HepG2 (cell line): ENCODE measurements around the gene HDDC2. TPM values are rescaled to one million over a fixed set of nuclear protein-coding genes. Genes with fewer than 3 reads are reported as not detected.
A peak's percentile ranks its signal among the peaks of the same experiment; 100 is the strongest.

Experiments used
- ATAC-seq: fragments of 200-7000 bp; cut with Tn5 transposase; 3 replicates; pipeline ENCODE4 v1.9.1; 2020; ENCODE audit warnings: mild to moderate bottlenecking, moderate library complexity
- BruUV-seq: library from RNA; stranded (reverse); fragments of 400-500 nt; replicated peaks from 2 replicates; lab custom pipeline; 2021; lab: Mats Ljungman, UMichigan
- CTCF ChIA-PET: fragments of 300-600 bp; formaldehyde crosslinking; extraction: SDS; loops from one replicate; lab custom pipeline; 2021; ENCODE audit warnings: low total read pairs, inconsistent platforms, low intra/inter-chr PET ratio; lab: Yijun Ruan, JAX
- POLR2A ChIA-PET: fragments of 350-600 bp; sonication (Branson Sonifier 250); formaldehyde crosslinking; loops from one replicate; lab custom pipeline; 2020; ENCODE audit warnings: antibody characterized with exemption, inconsistent platforms; lab: Yijun Ruan, JAX
- DNase-seq: peaks from one replicate; pipeline ENCODE4 v3.0.0-alpha.2; 2015; ENCODE audit warnings: low spot score
- FAIRE-seq: peaks from 3 replicates; lab custom pipeline; 2011; peaks lifted over from hg19 to GRCh38; lab: Jason Lieb, UNC
- H2AFZ ChIP-seq: one replicate; pipeline ENCODE4 v1.6.1; 2011; ENCODE audit warnings: low read length, inconsistent platforms
- H3K27ac ChIP-seq: fragments of 300-600 bp; 3 replicates; pipeline ENCODE4 v1.8.0; 2011; ENCODE audit warnings: mixed run types, mild to moderate bottlenecking, mixed read lengths, low read length, inconsistent platforms; ENCODE audit not compliant: insufficient read depth; ENCODE audit errors: extremely low read length
- H3K27me3 ChIP-seq, 2 experiments: fragments of 200-600 bp in 1 of 2; 2 replicates in 1 of 2; 3 replicates in 1 of 2; pipeline versions ENCODE4 v1.6.0 to v1.8.0; 2011; ENCODE audit warnings: low read length in 2 of 2, mild to moderate bottlenecking in 2 of 2, moderate library complexity in 2 of 2, inconsistent platforms in 1 of 2; ENCODE audit not compliant: insufficient read depth in 2 of 2, control insufficient read depth in 1 of 2
- H3K36me3 ChIP-seq, 2 experiments: fragments of 200-600 bp in 1 of 2; replicated peaks in 1 of 2; 2 replicates in 1 of 2; 3 replicates in 1 of 2; pipeline versions ENCODE4 v1.5.1 to v1.8.0; 2011; ENCODE audit warnings: low read length in 2 of 2, inconsistent platforms in 1 of 2; ENCODE audit not compliant: insufficient read depth in 2 of 2, control insufficient read depth in 1 of 2
- H3K4me1 ChIP-seq: 2 replicates; pipeline ENCODE4 v1.5.1; 2012; ENCODE audit warnings: low read length, inconsistent platforms; ENCODE audit not compliant: insufficient read depth
- H3K4me2 ChIP-seq: 2 replicates; pipeline ENCODE4 v1.6.0; 2011; ENCODE audit warnings: low read depth, low read length, inconsistent platforms
- H3K4me3 ChIP-seq, 3 experiments: fragments of 200-600 bp in 1 of 3; sonication (generic), shearing (Covaris generic) in 1 of 3; replicated peaks in 1 of 3; 2 replicates each; pipeline ENCODE4 v1.5.1; 2011 to 2016; ENCODE audit warnings: low read length in 3 of 3, inconsistent platforms in 2 of 3, low read depth in 2 of 3, mild to moderate bottlenecking in 2 of 3, control low read depth in 1 of 3, mixed read lengths in 1 of 3; ENCODE audit not compliant: insufficient read depth in 1 of 3
- H3K79me2 ChIP-seq: one replicate; pipeline ENCODE4 v1.6.1; 2011; ENCODE audit warnings: low read length, inconsistent platforms; ENCODE audit not compliant: insufficient read depth
- H3K9ac ChIP-seq: 2 replicates; pipeline ENCODE4 v1.6.0; 2011; ENCODE audit warnings: mild to moderate bottlenecking, low read depth, low read length, inconsistent platforms; ENCODE audit not compliant: insufficient read depth
- H3K9me3 ChIP-seq: 2 replicates; pipeline ENCODE4 v1.5.1; 2012; ENCODE audit warnings: mild to moderate bottlenecking, low read length
- H4K20me1 ChIP-seq: 2 replicates; pipeline ENCODE4 v1.6.0; 2011; ENCODE audit warnings: inconsistent platforms, mild to moderate bottlenecking, low read length, moderate library complexity; ENCODE audit not compliant: insufficient read depth
- CHCHD3 ChIP-seq: sonication (generic); formaldehyde crosslinking; IDR thresholded peaks from 2 replicates; pipeline ENCODE4 v1.8.0; 2022; ENCODE audit warnings: mild to moderate bottlenecking, missing genetic modification reagents, moderate library complexity
- FOXO1 ChIP-seq: sonication (generic); formaldehyde crosslinking; IDR thresholded peaks from 2 replicates; pipeline ENCODE4 v1.4.0; 2020; ENCODE audit warnings: missing genetic modification reagents
- KDM5B ChIP-seq: sonication (generic); formaldehyde crosslinking; IDR thresholded peaks from 2 replicates; pipeline ENCODE4 v1.4.0; 2020; ENCODE audit warnings: missing genetic modification reagents, mild to moderate bottlenecking, borderline replicate concordance
- MAFF ChIP-seq: IDR thresholded peaks from 2 replicates; pipeline ENCODE4 v1.6.1; 2011; ENCODE audit warnings: low read depth, low read length, improper control_type of control experiment
- MAFK ChIP-seq, 2 experiments: IDR thresholded peaks in 1 of 2; conservative IDR thresholded peaks in 1 of 2; 2 replicates each; pipeline ENCODE4 v1.6.1; 2011; ENCODE audit warnings: improper control_type of control experiment in 2 of 2, low read length in 2 of 2
- WGBS: methylation state at CpG from one replicate; pipeline ENCODE4 v1.1.6; 2017; ENCODE audit warnings: low lambda C conversion rate; 5-methylcytosine and 5-hydroxymethylcytosine counted together
- in situ Hi-C: cut with HindIII; loops from 2 replicates; pipeline ENCODE4 v1.10.0; 2017; ENCODE audit warnings: low pct_unique_long_range_greater_than_20kb; ENCODE audit not compliant: extremely low pct_ligation_motif_present
- intact Hi-C: fragments of 100-400 bp; cut with micrococcal nuclease; formaldehyde crosslinking; loops from one replicate; pipeline ENCODE4 v1.10.0; 2022; ENCODE audit not compliant: unreplicated experiment
- polyA plus RNA-seq, 8 experiments: library from polyadenylated mRNA; depleted of rRNA in 3 of 8; stranded (reverse) in 7 of 8; unstranded in 1 of 8; fragments of >200 nt; fragmentation: Illumina TruSeq in 4 of 8; extraction: Trizol in 4 of 8; gene quantifications; 2 replicates each; pipeline versions ENCODE4 v1.2.1 to v1.2.3, GENCODE V29; 2011 to 2016; ENCODE audit warnings: low read depth in 4 of 8, missing spikeins in 1 of 8, mixed read lengths in 1 of 8; ENCODE audit not compliant: insufficient read depth in 1 of 8
- total RNA-seq, 5 experiments: library from RNA; depleted of rRNA; stranded (reverse); fragments of >200 nt; fragmentation: Illumina TruSeq; extraction: Trizol; gene quantifications; 2 replicates each; pipeline ENCODE4 v1.2.3, GENCODE V29; 2016; ENCODE audit warnings: low read depth in 1 of 5

Gene HDDC2
- total and polyA plus RNA-seq, 2 of the 13 experiments (the other 11 are each of a cell fraction or from before 2014, with no cell fraction given): 76.7 to 78.7 TPM

- intact Hi-C loops: no loop called here
- WGBS: 31% methylated on average over 1 of the region's 1 CpG
Observed at GRCh38 chr6:125332664-125333063, 30.9 kb upstream of the HDDC2 start.

GRCh38 chr6:125325586-125325985, 23.8 kb upstream of the HDDC2 start:
- Histone ChIP-seq H4K20me1 (no peaks in the 10 kb centered on the region), H3K27ac (no peak overlapping the region), H3K27me3 (no peaks in the 10 kb centered on the region), H3K4me1 (no peaks in the 10 kb centered on the region), H3K36me3 (no peaks in the 10 kb centered on the region), H2AFZ (no peak overlapping the region), H3K4me3 (no peak overlapping the region), H3K79me2 (no peaks in the 10 kb centered on the region), H3K9me3 (no peaks in the 10 kb centered on the region), H3K4me2 (no peak overlapping the region), H3K9ac (no peak overlapping the region)
- 35% methylated on average over 2 of the region's 2 CpGs for WGBS
- in situ Hi-C loops: no loop called here
- ATAC-seq: no peak
- TF ChIP-seq MAFF (0 out of 2 replicates have a peak, but pooled peaks have one; percentile 28), MAFK (conservative IDR thresholded peaks at IDR 0.05 in 1 of 2, IDR thresholded peaks at IDR 0.05 in 1 of 2; ENCODE audit: low read length in 2 of 2) (peak in 1 of 2 experiments; percentile 58; a peak in 1 of 4 replicates), KDM5B (CRISPR knock-in tag) (no peak), CHCHD3 (CRISPR knock-in tag) (no peak)
- CTCF ChIA-PET: no interaction called here
- intact Hi-C loops: no loop called here
- POLR2A ChIA-PET: no interaction called here
- no TSS peak for BruUV-seq
- no peak for FAIRE-seq
- DNase-seq: no peak

More at GRCh38 chr6:125332664-125333063, 30.9 kb upstream of the HDDC2 start:
- no peak overlapping the region for H2AFZ ChIP-seq
- H3K4me2 ChIP-seq: no peak overlapping the region
- no peak overlapping the region for H3K27ac ChIP-seq
- no peaks in the 10 kb centered on the region for H3K9me3 ChIP-seq
- peaks cover 0 to 4% of the 10 kb centered on the region in 2 experiments; a peak in 1 of 5 replicates for H3K27me3 ChIP-seq
- in situ Hi-C loops: no loop called here
- no peaks in the 10 kb centered on the region for H4K20me1 ChIP-seq
- no peaks in the 10 kb centered on the region for H3K79me2 ChIP-seq
- CTCF ChIA-PET: no interaction called here
- no peaks in the 10 kb centered on the region for H3K4me1 ChIP-seq
- no peak overlapping the region for H3K9ac ChIP-seq
- H3K36me3 ChIP-seq: no peaks in the 10 kb centered on the region
- FAIRE-seq (no peak), ATAC-seq (no peak), DNase-seq (no peak)
- no TSS peak for BruUV-seq
- H3K4me3 ChIP-seq: no peak overlapping the region
- POLR2A ChIA-PET: no interaction called here
- TF ChIP-seq MAFK (conservative IDR thresholded peaks at IDR 0.05 in 1 of 2, IDR thresholded peaks at IDR 0.05 in 1 of 2; ENCODE audit: low read length in 2 of 2) (peak; percentile 90 to 92), FOXO1 (CRISPR knock-in tag) (no peak), MAFF (peak; percentile 78; the same call in 1 of the 2 replicates)
- TF ChIP-seq, all 625 proteins: peak for 2
